Measurements from ENCODE around the gene EMSY. TPM values are rescaled to one million over a fixed set of nuclear protein-coding genes. Genes with fewer than 3 reads are reported as not detected.

EMSY gene
- total and polyA plus RNA-seq, 2 of the 13 experiments (the other 11 are each of a cell fraction or from before 2014, with no cell fraction given): 11.6 to 18.5 TPM

DNA sequence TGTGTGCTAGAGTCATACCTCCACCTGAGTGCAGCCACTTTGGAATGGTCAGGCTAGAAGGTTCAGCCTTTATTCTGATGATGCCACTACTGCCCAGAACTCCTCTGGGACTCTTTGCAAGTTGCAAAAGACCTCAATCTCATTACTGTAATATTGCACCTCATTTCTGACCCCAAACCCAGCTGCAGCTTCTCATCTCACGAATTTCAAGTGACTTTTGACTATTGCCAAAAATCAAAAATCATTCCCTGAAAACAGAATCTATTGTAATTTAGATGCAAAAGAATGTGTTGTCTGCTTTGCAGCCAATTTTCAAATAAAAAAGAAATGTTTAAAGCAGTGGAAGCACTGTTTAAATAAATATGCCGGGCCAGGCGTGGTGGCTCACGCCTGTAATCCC lies 38.5 kb upstream of the EMSY start:
- Histone ChIP-seq H3K9me3 (ENCODE audit: low read length) (no peaks in the 10 kb centered on the region), H3K27me3 (ENCODE audit: control insufficient read depth in 1 of 2, insufficient read depth in 2 of 2, low read length in 2 of 2) (no peaks in the 10 kb centered on the region), H2AFZ (ENCODE audit: low read length) (no peak overlapping the region), H3K4me3 (replicated peaks in 1 of 3; ENCODE audit: insufficient read depth in 1 of 3, low read depth in 2 of 3, low read length in 3 of 3) (no peak overlapping the region), H3K4me2 (ENCODE audit: low read depth, low read length) (no peak overlapping the region), H3K4me1 (ENCODE audit: insufficient read depth, low read length) (no peaks in the 10 kb centered on the region), H3K9ac (ENCODE audit: insufficient read depth, low read depth, low read length) (no peak overlapping the region), H3K27ac (ENCODE audit: extremely low read length, insufficient read depth, low read length) (no peak overlapping the region), H3K36me3 (replicated peaks in 1 of 2; ENCODE audit: control insufficient read depth in 1 of 2, insufficient read depth in 2 of 2, low read length in 2 of 2) (no peaks in the 10 kb centered on the region), H4K20me1 (ENCODE audit: insufficient read depth, low read length) (no peaks in the 10 kb centered on the region), H3K79me2 (ENCODE audit: insufficient read depth, low read length) (no peaks in the 10 kb centered on the region)
- no peak for ATAC-seq
- POLR2A ChIA-PET: no interaction called here
- intact Hi-C loops (cut with micrococcal nuclease; ENCODE audit: unreplicated experiment): no loop called here
- no peak for DNase-seq (ENCODE audit: low spot score)
- no peak for FAIRE-seq
- in situ Hi-C loops (cut with HindIII; ENCODE audit: extremely low pct_ligation_motif_present, low pct_unique_long_range_greater_than_20kb): no loop called here
- CTCF ChIA-PET (ENCODE audit: low intra/inter-chr PET ratio, low total read pairs): no interaction called here
- no TSS peak for BruUV-seq (replicated peaks)
- WGBS (ENCODE audit: low lambda C conversion rate): 81% methylated on average over 4 of the region's 4 CpGs
- TF ChIP-seq RORA (CRISPR knock-in tag; IDR thresholded peaks at IDR 0.05): no peak
- TF ChIP-seq SMAD1 (CRISPR knock-in tag; IDR thresholded peaks at IDR 0.05; ENCODE audit: borderline replicate concordance, low read depth): no peak
- no peak for TF ChIP-seq ZNF234 (CRISPR knock-in tag; conservative IDR thresholded peaks at IDR 0.05)
- no peak for TF ChIP-seq ZNF484 (CRISPR knock-in tag; IDR thresholded peaks at IDR 0.05; ENCODE audit: borderline replicate concordance, low read depth)
- TF ChIP-seq NKX3-1 (CRISPR knock-in tag; IDR thresholded peaks at IDR 0.05): no peak
- no peak for TF ChIP-seq ZIK1 (CRISPR knock-in tag; IDR thresholded peaks at IDR 0.05; ENCODE audit: borderline replicate concordance, low read depth)
- TF ChIP-seq, protein P1, sequence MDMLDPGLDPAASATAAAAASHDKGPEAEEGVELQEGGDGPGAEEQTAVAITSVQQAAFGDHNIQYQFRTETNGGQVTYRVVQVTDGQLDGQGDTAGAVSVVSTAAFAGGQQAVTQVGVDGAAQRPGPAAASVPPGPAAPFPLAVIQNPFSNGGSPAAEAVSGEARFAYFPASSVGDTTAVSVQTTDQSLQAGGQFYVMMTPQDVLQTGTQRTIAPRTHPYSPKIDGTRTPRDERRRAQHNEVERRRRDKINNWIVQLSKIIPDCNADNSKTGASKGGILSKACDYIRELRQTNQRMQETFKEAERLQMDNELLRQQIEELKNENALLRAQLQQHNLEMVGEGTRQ (IDR thresholded peaks at IDR 0.05; ENCODE audit: low read depth, low read length): no peak
- TF ChIP-seq, protein P1 (CRISPR knock-in tag; IDR thresholded peaks at IDR 0.05; ENCODE audit: borderline replicate concordance): no peak
- TF ChIP-seq ZNF136 (CRISPR knock-in tag; IDR thresholded peaks at IDR 0.05; ENCODE audit: low read depth): no peak
- no peak for TF ChIP-seq ZSCAN30 (CRISPR knock-in tag; IDR thresholded peaks at IDR 0.05)
- no peak for TF ChIP-seq ZNF672 (CRISPR knock-in tag; IDR thresholded peaks at IDR 0.05)
- no peak for TF ChIP-seq ZNF652 (CRISPR knock-in tag; IDR thresholded peaks at IDR 0.05; ENCODE audit: borderline replicate concordance, low read depth)
- no peak for TF ChIP-seq REL (CRISPR knock-in tag; conservative IDR thresholded peaks at IDR 0.05)
- TF ChIP-seq ZBTB40 (IDR thresholded peaks at IDR 0.05): no peak
- TF ChIP-seq ZBTB40 (CRISPR knock-in tag; IDR thresholded peaks at IDR 0.05): no peak
- TF ChIP-seq THAP11 (CRISPR knock-in tag; IDR thresholded peaks at IDR 0.05): no peak
